Glutamatergic neuron (in vitro differentiated cells): ENCODE results near the gene MAN2B1. TPM values are rescaled to one million over a fixed set of nuclear protein-coding genes. Genes with fewer than 3 reads are reported as not detected.

ENCODE experiments used
- DNase-seq: peaks from one replicate; pipeline ENCODE4 v3.0.0; 2022
- H3K27ac Mint-ChIP-seq: one replicate; pipeline ENCODE4 v1.8.0; 2020; ENCODE audit warnings: mild to moderate bottlenecking, mixed read lengths, inconsistent platforms; ENCODE audit not compliant: unreplicated experiment
- H3K27me3 Mint-ChIP-seq: one replicate; pipeline ENCODE4 v1.8.0; 2020; ENCODE audit warnings: mild to moderate bottlenecking, moderate library complexity, mixed read lengths, inconsistent platforms; ENCODE audit not compliant: unreplicated experiment
- H3K36me3 Mint-ChIP-seq: one replicate; pipeline ENCODE4 v1.8.0; 2020; ENCODE audit warnings: mild to moderate bottlenecking, mixed read lengths, inconsistent platforms; ENCODE audit not compliant: unreplicated experiment
- H3K4me1 Mint-ChIP-seq: one replicate; pipeline ENCODE4 v1.8.0; 2020; ENCODE audit warnings: mild to moderate bottlenecking, low read depth, mixed read lengths, inconsistent platforms; ENCODE audit not compliant: unreplicated experiment
- H3K4me3 Mint-ChIP-seq: one replicate; pipeline ENCODE4 v1.8.0; 2020; ENCODE audit warnings: mild to moderate bottlenecking, mixed read lengths, inconsistent platforms; ENCODE audit not compliant: unreplicated experiment
- H3K9me3 Mint-ChIP-seq: one replicate; pipeline ENCODE4 v1.8.0; 2020; ENCODE audit warnings: mild to moderate bottlenecking, moderate library complexity, mixed read lengths, inconsistent platforms; ENCODE audit not compliant: unreplicated experiment
- total RNA-seq: library from RNA; stranded (reverse); fragmentation: NEBNext Ultra II Directional; extraction: Animal tissue kit (Norgen Biotek cat#: 25700); gene quantifications from one replicate; pipeline ENCODE4 v1.2.1, GENCODE V29; 2021; ENCODE audit not compliant: unreplicated experiment
- TF ChIP-seq, protein P1 (sequence below): fragments of 200-600 bp; sonication (generic); IDR thresholded peaks from one replicate; pipeline ENCODE4 v1.5.0; 2021; ENCODE audit not compliant: partially characterized antibody, unreplicated experiment

MAN2B1 gene
- total RNA-seq, 1 donor from 2014 or later, result 72.2 TPM

- Mint-ChIP-seq H3K4me1 (peaks cover 1% of the 10 kb centered on the region), H3K4me3 (no peak overlapping the region), H3K36me3 (peaks cover 4% of the 10 kb centered on the region), H3K27ac (no peak overlapping the region), H3K27me3 (peaks cover 4% of the 10 kb centered on the region), H3K9me3 (peaks cover 4% of the 10 kb centered on the region)
- TF ChIP-seq, protein P1, sequence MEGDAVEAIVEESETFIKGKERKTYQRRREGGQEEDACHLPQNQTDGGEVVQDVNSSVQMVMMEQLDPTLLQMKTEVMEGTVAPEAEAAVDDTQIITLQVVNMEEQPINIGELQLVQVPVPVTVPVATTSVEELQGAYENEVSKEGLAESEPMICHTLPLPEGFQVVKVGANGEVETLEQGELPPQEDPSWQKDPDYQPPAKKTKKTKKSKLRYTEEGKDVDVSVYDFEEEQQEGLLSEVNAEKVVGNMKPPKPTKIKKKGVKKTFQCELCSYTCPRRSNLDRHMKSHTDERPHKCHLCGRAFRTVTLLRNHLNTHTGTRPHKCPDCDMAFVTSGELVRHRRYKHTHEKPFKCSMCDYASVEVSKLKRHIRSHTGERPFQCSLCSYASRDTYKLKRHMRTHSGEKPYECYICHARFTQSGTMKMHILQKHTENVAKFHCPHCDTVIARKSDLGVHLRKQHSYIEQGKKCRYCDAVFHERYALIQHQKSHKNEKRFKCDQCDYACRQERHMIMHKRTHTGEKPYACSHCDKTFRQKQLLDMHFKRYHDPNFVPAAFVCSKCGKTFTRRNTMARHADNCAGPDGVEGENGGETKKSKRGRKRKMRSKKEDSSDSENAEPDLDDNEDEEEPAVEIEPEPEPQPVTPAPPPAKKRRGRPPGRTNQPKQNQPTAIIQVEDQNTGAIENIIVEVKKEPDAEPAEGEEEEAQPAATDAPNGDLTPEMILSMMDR, result no peak
- no peak for DNase-seq
Measured at GRCh38 chr19:12689581-12690216, 23.2 kb upstream of the MAN2B1 start.

DNA sequence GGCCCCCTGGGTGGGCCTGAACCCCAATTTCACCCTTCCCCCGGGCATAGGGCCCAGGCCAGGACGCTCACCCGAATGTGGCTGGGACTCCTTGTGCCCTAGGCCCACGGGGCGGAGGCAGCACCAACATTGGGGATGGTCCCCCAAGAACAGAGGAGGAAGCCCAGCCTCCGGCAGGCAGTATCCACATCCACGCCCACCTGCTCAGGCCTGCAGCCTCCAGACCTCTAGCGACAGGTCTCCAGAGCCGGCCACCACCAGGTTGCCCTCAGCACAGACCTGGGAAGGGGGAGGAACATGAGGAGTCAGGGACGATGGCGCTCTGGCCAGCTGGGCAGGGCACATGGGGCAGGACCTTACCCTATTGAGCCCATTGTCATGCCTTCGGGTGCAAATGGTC, 22.5 kb upstream of the MAN2B1 start:
- H3K27ac Mint-ChIP-seq, result no peak overlapping the region
- H3K4me3 Mint-ChIP-seq, result no peak overlapping the region
- peaks cover 4% of the 10 kb centered on the region for H3K27me3 Mint-ChIP-seq
- DNase-seq, result no peak
- TF ChIP-seq, protein P1, result no peak
- H3K9me3 Mint-ChIP-seq, result peaks cover 4% of the 10 kb centered on the region
- H3K36me3 Mint-ChIP-seq, result peaks cover 4% of the 10 kb centered on the region
- H3K4me1 Mint-ChIP-seq, result peaks cover 1% of the 10 kb centered on the region

GRCh38 chr19:12687496-12688196, 21.1 kb upstream of the MAN2B1 start, which contains the start of gene GNG14:
Gene GNG14, plus strand, starts transcription at chr19:12687998. Its CDS starts 51 bp downstream, at chr19:12688049.
- Mint-ChIP-seq H3K27ac (no peak within 1 kb of the TSS), H3K36me3 (peaks cover 4% of the 10 kb centered on the region), H3K4me1 (peaks cover 1% of the 10 kb centered on the region), H3K27me3 (peaks cover 6% of the 10 kb centered on the region), H3K4me3 (peak within 1 kb of the TSS; percentile 42), H3K9me3 (peaks cover 4% of the 10 kb centered on the region)
- TF ChIP-seq, protein P1, result no peak
- no peak for DNase-seq

DNA sequence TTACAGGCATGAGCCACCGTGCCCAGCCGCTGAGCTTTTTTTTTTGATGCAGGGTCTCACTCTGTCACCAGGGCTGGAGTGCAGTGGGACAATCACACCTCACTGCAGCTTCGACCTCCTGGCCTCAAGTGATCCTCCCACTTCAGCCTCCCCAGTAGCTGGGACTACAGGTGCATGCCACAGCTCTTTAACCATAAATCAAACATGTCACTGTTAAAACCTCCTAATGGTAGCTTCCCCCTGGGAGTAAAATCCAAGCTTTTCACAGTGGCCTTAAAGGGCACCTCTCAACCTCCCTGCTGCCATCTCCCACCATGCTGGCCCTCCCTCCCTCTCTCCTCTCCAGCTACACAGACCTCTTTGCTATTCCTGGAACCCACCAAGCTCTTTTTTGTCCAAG, 19.3 kb upstream of the MAN2B1 start:
- no peak for DNase-seq
- H3K9me3 Mint-ChIP-seq, result peaks cover 6% of the 10 kb centered on the region
- no peak overlapping the region for H3K27ac Mint-ChIP-seq
- TF ChIP-seq, protein P1, result no peak
- H3K4me1 Mint-ChIP-seq, result peaks cover 1% of the 10 kb centered on the region
- peaks cover 4% of the 10 kb centered on the region for H3K36me3 Mint-ChIP-seq
- peak overlapping the region; percentile 40 for H3K4me3 Mint-ChIP-seq
- peaks cover 10% of the 10 kb centered on the region for H3K27me3 Mint-ChIP-seq
